Type B pancreatic cell (in vitro differentiated cells): ENCODE results near the gene GRSF1. TPM values are rescaled to one million over a fixed set of nuclear protein-coding genes. Genes with fewer than 3 reads are reported as not detected.

Experiments used
- DNase-seq: peaks from one replicate; pipeline ENCODE4 v3.0.0; 2021; ENCODE audit warnings: mixed read lengths; ENCODE audit not compliant: unreplicated experiment; ENCODE audit errors: extremely low spot score
- H3K27ac Mint-ChIP-seq: 2 replicates; pipeline ENCODE4 v1.8.0; 2021; ENCODE audit warnings: mild to moderate bottlenecking, mixed read lengths
- H3K27me3 Mint-ChIP-seq: 2 replicates; pipeline ENCODE4 v1.8.0; 2021; ENCODE audit warnings: mixed read lengths
- H3K36me3 Mint-ChIP-seq: 2 replicates; pipeline ENCODE4 v1.8.0; 2021; ENCODE audit warnings: mixed read lengths
- H3K4me1 Mint-ChIP-seq: one replicate; pipeline ENCODE4 v1.8.0; 2021; ENCODE audit warnings: mixed read lengths; ENCODE audit not compliant: unreplicated experiment
- H3K4me3 Mint-ChIP-seq: 2 replicates; pipeline ENCODE4 v1.8.0; 2021; ENCODE audit warnings: mild to moderate bottlenecking, mixed read lengths
- H3K9me3 Mint-ChIP-seq: 2 replicates; pipeline ENCODE4 v1.8.0; 2021; ENCODE audit warnings: mixed read lengths
- CTCF ChIP-seq: fragments of 200-600 bp; sonication (generic); conservative IDR thresholded peaks from 2 replicates; pipeline ENCODE4 v1.5.0; 2021; ENCODE audit warnings: antibody characterized with exemption, mild to moderate bottlenecking
- total RNA-seq: library from RNA; stranded (reverse); gene quantifications from 2 replicates; pipeline ENCODE4 v1.2.1, GENCODE V29; 2021; ENCODE audit warnings: low replicate concordance

The GRSF1 gene
- total RNA-seq, 1 donor from 2014 or later = 95.5 TPM

GRCh38 chr4:70855464-70855863, 15.8 kb upstream of the GRSF1 start:
- Mint-ChIP-seq H3K27ac (no peak overlapping the region), H3K4me1 (peaks cover 8% of the 10 kb centered on the region), H3K36me3 (no peaks in the 10 kb centered on the region), H3K9me3 (no peaks in the 10 kb centered on the region), H3K27me3 (no peaks in the 10 kb centered on the region), H3K4me3 (no peak overlapping the region)
- no peak for TF ChIP-seq CTCF
- DNase-seq = no peak

- no peak for TF ChIP-seq CTCF
- Mint-ChIP-seq H3K4me3 (no peak overlapping the region), H3K27ac (no peak overlapping the region), H3K36me3 (no peaks in the 10 kb centered on the region), H3K27me3 (no peaks in the 10 kb centered on the region), H3K4me1 (no peaks in the 10 kb centered on the region), H3K9me3 (no peaks in the 10 kb centered on the region)
- DNase-seq = no peak
Measured at GRCh38 chr4:70849291-70849690, 9.6 kb upstream of the GRSF1 start.

DNA sequence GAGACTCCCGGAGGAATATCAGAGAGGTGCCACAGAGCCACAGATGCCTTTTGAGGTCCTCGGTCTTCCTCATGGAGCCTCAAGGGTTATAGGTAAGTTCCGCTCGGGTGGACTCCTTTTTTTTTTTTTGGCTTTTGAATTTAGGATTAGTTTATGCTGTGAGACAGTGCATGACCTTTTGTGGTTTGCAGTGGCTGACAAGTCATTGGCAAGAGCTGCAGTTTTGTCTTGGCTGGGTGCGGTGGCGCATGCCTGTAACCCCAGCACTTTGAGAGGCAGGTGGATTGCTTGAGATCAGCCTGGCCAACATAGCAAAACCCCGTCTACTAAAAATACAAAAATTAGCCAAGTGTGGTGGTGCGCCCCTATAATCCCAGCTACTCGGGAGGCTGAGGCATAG, 4.5 kb upstream of the GRSF1 start:
- no peaks in the 10 kb centered on the region for H3K36me3 Mint-ChIP-seq
- no peaks in the 10 kb centered on the region for H3K27me3 Mint-ChIP-seq
- H3K4me3 Mint-ChIP-seq = no peak overlapping the region
- H3K4me1 Mint-ChIP-seq = peaks cover 9% of the 10 kb centered on the region
- H3K27ac Mint-ChIP-seq = no peak overlapping the region
- no peaks in the 10 kb centered on the region for H3K9me3 Mint-ChIP-seq
- DNase-seq = no peak
- TF ChIP-seq CTCF = no peak

DNA sequence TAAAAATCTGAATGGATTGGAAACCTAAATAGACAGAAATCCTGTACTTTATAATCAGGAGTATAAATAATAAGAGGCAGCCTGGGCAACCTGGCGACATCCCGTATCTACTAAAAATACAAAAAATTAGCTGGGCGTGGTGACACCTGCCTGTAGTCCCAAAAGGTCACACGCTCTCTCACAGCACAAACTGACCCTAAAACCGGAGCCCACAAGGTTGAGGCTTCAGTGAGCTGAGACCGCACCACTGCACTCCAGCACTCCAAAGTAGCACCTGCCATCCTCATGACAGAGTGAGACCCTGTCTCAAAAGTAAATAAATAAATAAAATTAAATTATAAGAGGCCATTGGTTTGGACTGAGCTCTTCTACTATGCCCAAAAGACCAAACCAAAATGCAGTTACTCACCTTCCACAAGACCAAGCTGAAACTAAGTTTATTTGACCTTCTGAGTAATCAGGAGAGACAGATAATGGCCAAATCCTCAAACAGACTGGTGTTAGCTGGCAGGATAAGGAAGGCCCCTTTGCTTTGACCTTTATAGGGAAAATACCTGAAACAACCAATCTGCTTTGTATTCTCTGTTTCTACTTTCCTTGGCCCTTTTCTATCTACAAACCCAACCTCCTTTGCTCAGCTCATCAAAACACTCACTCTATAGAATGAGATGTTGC, 3.2 kb upstream of the GRSF1 start:
- no peak for DNase-seq
- Mint-ChIP-seq H3K9me3 (no peaks in the 10 kb centered on the region), H3K4me3 (no peak overlapping the region), H3K36me3 (no peaks in the 10 kb centered on the region), H3K27ac (peak overlapping the region; percentile 9), H3K4me1 (peaks cover 9% of the 10 kb centered on the region), H3K27me3 (no peaks in the 10 kb centered on the region)
- TF ChIP-seq CTCF = no peak

GRCh38 chr4:70841951-70842350, 2.3 kb upstream of the GRSF1 start:
- H3K36me3 Mint-ChIP-seq = no peaks in the 10 kb centered on the region
- H3K9me3 Mint-ChIP-seq = no peaks in the 10 kb centered on the region
- no peak for TF ChIP-seq CTCF
- peak overlapping the region; percentile 79 for H3K27ac Mint-ChIP-seq
- H3K27me3 Mint-ChIP-seq = no peaks in the 10 kb centered on the region
- H3K4me3 Mint-ChIP-seq = no peak overlapping the region
- DNase-seq = no peak
- peaks cover 10% of the 10 kb centered on the region for H3K4me1 Mint-ChIP-seq
